Neural cell (in vitro differentiated cells): ENCODE measurements around the gene SYNGR4. TPM values are rescaled to one million over a fixed set of nuclear protein-coding genes. Genes with fewer than 3 reads are reported as not detected.

Experiments
- H2AFZ ChIP-seq: fragments of 200-600, 300-800 bp; sonication (generic), shearing (Covaris generic); 2 replicates; pipeline ENCODE4 v1.6.0; 2014; ENCODE audit warnings: low read depth, mild to moderate bottlenecking, antibody characterized with exemption, low read length, moderate library complexity
- H3F3A ChIP-seq: fragments of 200-600 bp; shearing (Covaris generic); 2 replicates; pipeline ENCODE4 v1.6.1; 2016; ENCODE audit warnings: mild to moderate bottlenecking, moderate library complexity, mixed read lengths, antibody characterized with exemption, low read length; ENCODE audit not compliant: insufficient read depth, poor library complexity, severe bottlenecking
- H3K27ac ChIP-seq: fragments of 200-600, 300-800 bp; sonication (generic), shearing (Covaris generic); 2 replicates; pipeline ENCODE4 v1.5.1; 2014; ENCODE audit warnings: mild to moderate bottlenecking, low read length, moderate library complexity
- H3K27me3 ChIP-seq: fragments of 300-800, 200-600 bp; sonication (generic), shearing (Covaris generic); 2 replicates; pipeline ENCODE4 v1.6.0; 2014; ENCODE audit warnings: mild to moderate bottlenecking, low read depth, low read length, moderate library complexity; ENCODE audit not compliant: insufficient read depth
- H3K36me3 ChIP-seq: fragments of 300-800, 200-600 bp; sonication (generic), shearing (Covaris generic); 2 replicates; pipeline ENCODE4 v1.5.1; 2014; ENCODE audit warnings: mild to moderate bottlenecking, antibody characterized with exemption, low read length, moderate library complexity; ENCODE audit not compliant: insufficient read depth
- H3K4me2 ChIP-seq: fragments of 300-800, 200-600 bp; sonication (generic), shearing (Covaris generic); 2 replicates; pipeline ENCODE4 v1.6.0; 2014; ENCODE audit warnings: mild to moderate bottlenecking, low read length
- H3K4me3 ChIP-seq: fragments of 300-800, 200-600 bp; sonication (generic), shearing (Covaris generic); 2 replicates; pipeline ENCODE4 v1.5.1; 2014; ENCODE audit warnings: mild to moderate bottlenecking, low read length, moderate library complexity
- H3K79me2 ChIP-seq: fragments of 200-600 bp; shearing (Covaris generic); replicated peaks from 2 replicates; pipeline ENCODE4 v1.6.0; 2014; ENCODE audit warnings: mild to moderate bottlenecking, low read length, moderate library complexity; ENCODE audit not compliant: insufficient read depth
- H3K9ac ChIP-seq: fragments of 300-800, 200-600 bp; sonication (generic), shearing (Covaris generic); 2 replicates; pipeline ENCODE4 v1.6.1; 2016; ENCODE audit warnings: mild to moderate bottlenecking, low read length, mixed read lengths
- H3K9me2 ChIP-seq: fragments of 200-600 bp; shearing (Covaris generic); 2 replicates; pipeline ENCODE4 v1.6.1; 2016; ENCODE audit warnings: mild to moderate bottlenecking, low read length, mixed read lengths; ENCODE audit not compliant: insufficient read depth
- H3K9me3 ChIP-seq: fragments of 200-600, 300-800 bp; sonication (generic), shearing (Covaris generic); 2 replicates; pipeline ENCODE4 v1.6.1; 2016; ENCODE audit warnings: mild to moderate bottlenecking, mixed run types, low read length, moderate library complexity, mixed read lengths
- H4K20me1 ChIP-seq: fragments of 200-600 bp; shearing (Covaris generic); 2 replicates; pipeline ENCODE4 v1.6.1; 2016; ENCODE audit warnings: mild to moderate bottlenecking, mixed run types; ENCODE audit not compliant: insufficient read depth
- EP300 ChIP-seq: fragments of 450-650 bp; conservative IDR thresholded peaks from 2 replicates; pipeline ENCODE4 v1.6.1; 2014; ENCODE audit warnings: antibody characterized with exemption, mild to moderate bottlenecking, moderate library complexity; ENCODE audit not compliant: poor library complexity, severe bottlenecking
- EZH2 ChIP-seq: fragments of 200-600, 300-800 bp; shearing (Covaris generic), sonication (generic); IDR thresholded peaks from 2 replicates; pipeline ENCODE4 v1.6.1; 2014; ENCODE audit warnings: antibody characterized with exemption, low read length, borderline replicate concordance, mild to moderate bottlenecking; ENCODE audit not compliant: insufficient read depth, poor library complexity, severe bottlenecking
- MXI1 ChIP-seq: fragments of 450-650 bp; conservative IDR thresholded peaks from 2 replicates; pipeline ENCODE4 v1.6.1; 2014; ENCODE audit warnings: antibody characterized with exemption, mild to moderate bottlenecking; ENCODE audit not compliant: poor library complexity, severe bottlenecking
- POLR2AphosphoS5 ChIP-seq: IDR thresholded peaks from 2 replicates; pipeline ENCODE4 v1.6.1; 2012
- RAD21 ChIP-seq: fragments of 450-650 bp; conservative IDR thresholded peaks from 2 replicates; pipeline ENCODE4 v1.6.1; 2014; ENCODE audit warnings: antibody characterized with exemption, mild to moderate bottlenecking, moderate library complexity
- SMC3 ChIP-seq: fragments of 450-650 bp; conservative IDR thresholded peaks from 2 replicates; pipeline ENCODE4 v1.6.1; 2014; ENCODE audit warnings: antibody characterized with exemption, mild to moderate bottlenecking, moderate library complexity; ENCODE audit not compliant: poor library complexity
- TAF1 ChIP-seq: IDR thresholded peaks from 2 replicates; pipeline ENCODE4 v1.6.1; 2012; ENCODE audit warnings: low read depth
- polyA plus RNA-seq: library from polyadenylated mRNA; depleted of rRNA; stranded (reverse); fragments of >200 nt; gene quantifications from 2 replicates; pipeline ENCODE4 v1.2.3, GENCODE V29; 2014
- TF ChIP-seq, protein P1 (sequence below): IDR thresholded peaks from 2 replicates; pipeline ENCODE4 v1.6.1; 2012; ENCODE audit warnings: borderline replicate concordance
- TF ChIP-seq, protein P2 (sequence below): fragments of 450-650 bp; IDR thresholded peaks from 2 replicates; pipeline ENCODE4 v1.5.1; 2014; ENCODE audit warnings: antibody characterized with exemption, mild to moderate bottlenecking, moderate library complexity; ENCODE audit not compliant: poor library complexity, severe bottlenecking

SYNGR4 gene
- polyA plus RNA-seq, 1 donor from 2014 or later, result not detected

DNA sequence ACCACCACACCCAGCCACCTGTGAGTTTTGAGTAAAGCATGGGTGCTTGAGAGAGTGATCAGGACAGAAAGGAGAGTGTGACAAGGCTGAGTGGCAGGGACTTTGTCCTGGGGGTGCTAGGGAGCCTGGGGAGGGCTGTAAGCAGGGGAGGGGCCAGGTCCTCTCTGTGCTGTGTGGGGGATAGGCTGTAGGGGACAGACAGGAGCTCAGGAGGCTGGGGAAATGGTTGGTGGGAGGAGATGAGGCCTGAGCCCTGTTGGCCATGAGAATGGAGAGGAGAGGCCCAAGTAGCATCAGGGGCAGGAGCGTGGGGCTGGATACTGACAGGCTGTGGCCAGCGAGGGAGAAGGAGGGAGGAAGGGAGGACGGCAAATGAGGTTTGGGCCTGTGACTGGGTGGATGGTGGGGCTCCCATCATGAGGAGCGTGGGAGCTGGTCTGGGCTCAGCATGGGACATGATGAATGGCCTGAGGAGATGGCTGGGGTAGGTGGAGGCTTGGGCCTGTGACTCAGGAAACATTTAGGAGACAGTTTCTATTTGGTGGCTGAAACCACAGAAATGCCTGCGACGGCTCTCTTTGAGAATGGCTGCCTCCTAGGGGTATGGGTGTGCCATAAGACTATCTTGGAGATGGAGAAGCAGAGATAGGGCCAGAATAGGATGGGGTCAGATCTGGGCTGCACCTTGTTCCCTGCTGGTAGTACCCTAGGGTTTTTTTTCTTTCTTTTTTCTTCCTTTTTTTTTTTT is 54.3 kb downstream of the SYNGR4 start:
- Histone ChIP-seq H3K79me2 (no peaks in the 10 kb centered on the region), H3K27me3 (no peaks in the 10 kb centered on the region), H4K20me1 (no peaks in the 10 kb centered on the region), H3K27ac (no peak overlapping the region), H3K9me2 (no peaks in the 10 kb centered on the region), H2AFZ (no peak overlapping the region), H3K4me3 (no peak overlapping the region), H3K9ac (no peak overlapping the region), H3K4me2 (no peak overlapping the region), H3K9me3 (no peaks in the 10 kb centered on the region), H3K36me3 (peaks cover 7% of the 10 kb centered on the region), H3F3A (no peaks in the 10 kb centered on the region)
- TF ChIP-seq, protein P1, sequence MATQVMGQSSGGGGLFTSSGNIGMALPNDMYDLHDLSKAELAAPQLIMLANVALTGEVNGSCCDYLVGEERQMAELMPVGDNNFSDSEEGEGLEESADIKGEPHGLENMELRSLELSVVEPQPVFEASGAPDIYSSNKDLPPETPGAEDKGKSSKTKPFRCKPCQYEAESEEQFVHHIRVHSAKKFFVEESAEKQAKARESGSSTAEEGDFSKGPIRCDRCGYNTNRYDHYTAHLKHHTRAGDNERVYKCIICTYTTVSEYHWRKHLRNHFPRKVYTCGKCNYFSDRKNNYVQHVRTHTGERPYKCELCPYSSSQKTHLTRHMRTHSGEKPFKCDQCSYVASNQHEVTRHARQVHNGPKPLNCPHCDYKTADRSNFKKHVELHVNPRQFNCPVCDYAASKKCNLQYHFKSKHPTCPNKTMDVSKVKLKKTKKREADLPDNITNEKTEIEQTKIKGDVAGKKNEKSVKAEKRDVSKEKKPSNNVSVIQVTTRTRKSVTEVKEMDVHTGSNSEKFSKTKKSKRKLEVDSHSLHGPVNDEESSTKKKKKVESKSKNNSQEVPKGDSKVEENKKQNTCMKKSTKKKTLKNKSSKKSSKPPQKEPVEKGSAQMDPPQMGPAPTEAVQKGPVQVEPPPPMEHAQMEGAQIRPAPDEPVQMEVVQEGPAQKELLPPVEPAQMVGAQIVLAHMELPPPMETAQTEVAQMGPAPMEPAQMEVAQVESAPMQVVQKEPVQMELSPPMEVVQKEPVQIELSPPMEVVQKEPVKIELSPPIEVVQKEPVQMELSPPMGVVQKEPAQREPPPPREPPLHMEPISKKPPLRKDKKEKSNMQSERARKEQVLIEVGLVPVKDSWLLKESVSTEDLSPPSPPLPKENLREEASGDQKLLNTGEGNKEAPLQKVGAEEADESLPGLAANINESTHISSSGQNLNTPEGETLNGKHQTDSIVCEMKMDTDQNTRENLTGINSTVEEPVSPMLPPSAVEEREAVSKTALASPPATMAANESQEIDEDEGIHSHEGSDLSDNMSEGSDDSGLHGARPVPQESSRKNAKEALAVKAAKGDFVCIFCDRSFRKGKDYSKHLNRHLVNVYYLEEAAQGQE, result no peak
- no peak for TF ChIP-seq EP300
- TF ChIP-seq, protein P2, sequence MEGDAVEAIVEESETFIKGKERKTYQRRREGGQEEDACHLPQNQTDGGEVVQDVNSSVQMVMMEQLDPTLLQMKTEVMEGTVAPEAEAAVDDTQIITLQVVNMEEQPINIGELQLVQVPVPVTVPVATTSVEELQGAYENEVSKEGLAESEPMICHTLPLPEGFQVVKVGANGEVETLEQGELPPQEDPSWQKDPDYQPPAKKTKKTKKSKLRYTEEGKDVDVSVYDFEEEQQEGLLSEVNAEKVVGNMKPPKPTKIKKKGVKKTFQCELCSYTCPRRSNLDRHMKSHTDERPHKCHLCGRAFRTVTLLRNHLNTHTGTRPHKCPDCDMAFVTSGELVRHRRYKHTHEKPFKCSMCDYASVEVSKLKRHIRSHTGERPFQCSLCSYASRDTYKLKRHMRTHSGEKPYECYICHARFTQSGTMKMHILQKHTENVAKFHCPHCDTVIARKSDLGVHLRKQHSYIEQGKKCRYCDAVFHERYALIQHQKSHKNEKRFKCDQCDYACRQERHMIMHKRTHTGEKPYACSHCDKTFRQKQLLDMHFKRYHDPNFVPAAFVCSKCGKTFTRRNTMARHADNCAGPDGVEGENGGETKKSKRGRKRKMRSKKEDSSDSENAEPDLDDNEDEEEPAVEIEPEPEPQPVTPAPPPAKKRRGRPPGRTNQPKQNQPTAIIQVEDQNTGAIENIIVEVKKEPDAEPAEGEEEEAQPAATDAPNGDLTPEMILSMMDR, result no peak
- TF ChIP-seq TAF1, result no peak
- TF ChIP-seq RAD21, result no peak
- no peak for TF ChIP-seq SMC3
- TF ChIP-seq MXI1, result no peak
- no peak for TF ChIP-seq EZH2
- TF ChIP-seq POLR2AphosphoS5, result no peak

DNA sequence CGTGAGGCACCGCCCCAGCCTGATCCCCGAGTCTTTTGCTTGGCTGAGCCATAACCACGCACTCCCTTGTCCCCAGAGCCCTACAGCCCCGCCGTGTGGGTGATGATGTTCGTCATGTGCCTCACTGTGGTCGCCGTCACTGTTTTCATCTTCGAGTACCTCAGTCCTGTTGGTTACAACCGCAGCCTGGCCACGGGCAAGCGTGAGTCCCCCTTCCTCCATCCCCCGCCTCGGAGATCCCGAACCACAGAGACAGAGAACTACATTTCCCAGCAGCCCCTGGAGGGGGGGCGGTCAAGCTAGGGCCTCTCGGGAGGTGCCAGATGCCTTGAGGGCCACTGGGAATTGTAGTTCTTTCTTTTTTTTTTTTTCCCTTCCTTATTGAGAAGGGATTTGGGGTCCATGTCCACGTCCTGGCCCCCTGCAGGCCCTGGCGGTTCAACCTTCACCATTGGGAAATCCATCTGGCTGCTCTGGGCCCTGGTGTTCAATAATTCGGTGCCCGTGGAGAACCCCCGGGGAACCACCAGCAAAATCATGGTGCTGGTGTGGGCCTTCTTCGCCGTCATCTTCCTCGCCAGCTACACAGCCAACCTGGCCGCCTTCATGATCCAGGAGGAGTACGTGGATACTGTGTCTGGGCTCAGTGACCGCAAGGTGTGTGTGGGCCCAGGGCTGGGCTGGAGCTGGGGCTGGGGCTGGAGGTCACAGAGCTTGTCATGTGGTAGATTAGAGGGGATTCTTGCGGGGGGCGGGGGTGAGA is 55.2 kb downstream of the SYNGR4 start:
- no peaks in the 10 kb centered on the region for H4K20me1 ChIP-seq
- TF ChIP-seq, protein P2, result no peak
- TF ChIP-seq, protein P1, result no peak
- TF ChIP-seq EZH2, result no peak
- H3K9me3 ChIP-seq, result no peaks in the 10 kb centered on the region
- no peaks in the 10 kb centered on the region for H3K27me3 ChIP-seq
- no peak overlapping the region for H3K27ac ChIP-seq
- no peaks in the 10 kb centered on the region for H3K79me2 ChIP-seq
- no peak overlapping the region for H3K4me3 ChIP-seq
- H2AFZ ChIP-seq, result no peak overlapping the region
- H3K9me2 ChIP-seq, result no peaks in the 10 kb centered on the region
- no peak overlapping the region for H3K4me2 ChIP-seq
- peaks cover 7% of the 10 kb centered on the region for H3K36me3 ChIP-seq
- no peaks in the 10 kb centered on the region for H3F3A ChIP-seq
- no peak overlapping the region for H3K9ac ChIP-seq
